Measurements from ENCODE around the gene DSE.

DSE gene

GRCh38 chr6:116450769-116451740, 80.3 kb downstream of the DSE start:
- DNase-seq = no peak

- no peak for DNase-seq
Measured at GRCh38 chr6:116451916-116452315, 81.2 kb downstream of the DSE start.

GRCh38 chr6:116452531-116452930, 81.8 kb downstream of the DSE start:
- DNase-seq = no peak

- no peak for DNase-seq
Measured at GRCh38 chr6:116456106-116456505, 85.4 kb downstream of the DSE start.

- no peak for DNase-seq
Measured at GRCh38 chr6:116456927-116457326, 86.2 kb downstream of the DSE start.

GRCh38 chr6:116458264-116458663, 87.5 kb downstream of the DSE start:
- DNase-seq = no peak

- no peak for DNase-seq
Measured at GRCh38 chr6:116459927-116460326, 89.2 kb downstream of the DSE start.

GRCh38 chr6:116461331-116461931, 90.7 kb downstream of the DSE start, which contains the start of gene CALHM6:
Gene CALHM6, plus strand, starts transcription at chr6:116461375. Its CDS starts 555 bp downstream, at chr6:116461930.
- DNase-seq = no peak

GRCh38 chr6:116461932-116462885, 91.5 kb downstream of the DSE start:
- no peak for DNase-seq

GRCh38 chr6:116463301-116463700, 92.6 kb downstream of the DSE start:
- no peak for DNase-seq

GRCh38 chr6:116465246-116465645, 94.5 kb downstream of the DSE start:
- no peak for DNase-seq

GRCh38 chr6:116467096-116467495, 96.3 kb downstream of the DSE start:
- DNase-seq = no peak

GRCh38 chr6:116467514-116467913, 96.8 kb downstream of the DSE start:
- no peak for DNase-seq

- no peak for DNase-seq
Measured at GRCh38 chr6:116468293-116468692, 97.5 kb downstream of the DSE start.

- no peak for DNase-seq
Measured at GRCh38 chr6:116471531-116471930, 100.8 kb downstream of the DSE start.

GRCh38 chr6:116472706-116473105, 102.0 kb downstream of the DSE start:
- DNase-seq = no peak

- DNase-seq = no peak
Measured at GRCh38 chr6:116475141-116475540, 104.4 kb downstream of the DSE start.

GRCh38 chr6:116476002-116476678, 105.4 kb downstream of the DSE start:
- no peak for DNase-seq

- DNase-seq = no peak
Measured at GRCh38 chr6:116482780-116483179, 112.0 kb downstream of the DSE start.

GRCh38 chr6:116483616-116484015, 112.9 kb downstream of the DSE start:
- no peak for DNase-seq

GRCh38 chr6:116485559-116486184, 114.9 kb downstream of the DSE start:
- no peak for DNase-seq
